Transverse colon (tissue), 4 donors: ENCODE results near the gene SLC12A3. TPM values are rescaled to one million over a fixed set of nuclear protein-coding genes. Genes with fewer than 3 reads are reported as not detected.

Experiments used
- DNase-seq: peaks from one replicate; pipeline ENCODE4 v3.0.0-alpha.2; 2019
- H3K27ac ChIP-seq, 4 donors: fragments of 200-600 bp; sonication (generic); 2 replicates each; pipeline ENCODE4 v1.5.1; 2016 to 2018; ENCODE audit warnings: inconsistent platforms in 4 of 4
- H3K27me3 ChIP-seq: fragments of 200-600 bp; sonication (generic); 2 replicates; pipeline ENCODE4 v1.5.1; 2017; ENCODE audit warnings: inconsistent platforms
- H3K36me3 ChIP-seq, 4 donors: fragments of 200-600 bp; sonication (generic); 2 replicates each; pipeline ENCODE4 v1.5.1; 2017 to 2019; ENCODE audit warnings: inconsistent platforms in 4 of 4
- H3K4me1 ChIP-seq, 4 donors: fragments of 200-600 bp; sonication (generic); 2 replicates each; pipeline ENCODE4 v1.5.1; 2017 to 2020; ENCODE audit warnings: inconsistent platforms in 4 of 4
- H3K4me3 ChIP-seq, 4 donors: fragments of 200-600 bp; sonication (generic); 1 replicate in 1 of 4; 2 replicates in 3 of 4; pipeline versions ENCODE4 v1.5.1 to v1.6.1; 2017 to 2019; ENCODE audit warnings: inconsistent platforms in 4 of 4
- H3K9me3 ChIP-seq, 2 donors: fragments of 200-600 bp; sonication (generic); 2 replicates each; pipeline ENCODE4 v1.5.1; 2017 to 2019; ENCODE audit warnings: inconsistent platforms in 2 of 2
- CTCF ChIP-seq, 5 experiments: fragments of 200-600 bp in 3 of 5; fragments of 450-650 bp in 2 of 5; sonication (generic) in 3 of 5; IDR thresholded peaks; 1 replicate in 2 of 5; 2 replicates in 3 of 5; pipeline ENCODE4 v1.5.1; 2016 to 2017; ENCODE audit warnings: antibody characterized with exemption in 5 of 5, inconsistent platforms in 3 of 5, mild to moderate bottlenecking in 2 of 5, moderate library complexity in 1 of 5
- EP300 ChIP-seq: sonication (generic); formaldehyde crosslinking; IDR thresholded peaks from one replicate; pipeline ENCODE4 v1.6.1; 2017; ENCODE audit warnings: antibody characterized with exemption, low read depth
- POLR2A ChIP-seq: fragments of 450-650 bp; IDR thresholded peaks from one replicate; pipeline ENCODE4 v1.6.1; 2016; ENCODE audit warnings: antibody characterized with exemption, mild to moderate bottlenecking, moderate library complexity
- POLR2AphosphoS5 ChIP-seq, 3 donors: sonication (generic); formaldehyde crosslinking; IDR thresholded peaks; one replicate each; pipeline ENCODE4 v1.6.1; 2016; ENCODE audit warnings: antibody characterized with exemption in 3 of 3
- WGBS, 2 donors: methylation state at CpG; one replicate each; pipeline ENCODE4 v1.1.5; 2018; ENCODE audit warnings: low coverage in 1 of 2; 5-methylcytosine and 5-hydroxymethylcytosine counted together
- in situ Hi-C, 4 donors: fragments of 200-750 bp; cut with MboI; loops; one replicate each; pipeline versions ENCODE4 v1.15.0 to v1.15.1; 2017; ENCODE audit warnings: low sequenced_read_pairs in 3 of 4, low pct_ligation_motif_present in 1 of 4, low pct_unique_long_range_greater_than_20kb in 1 of 4
- intact Hi-C: fragments of 100-400 bp; cut with DNase I; formaldehyde crosslinking; loops from one replicate; pipeline ENCODE4 v1.15.1; 2023; ENCODE audit warnings: low total_unique reads
- total RNA-seq, 4 donors: library from RNA; depleted of rRNA; stranded (reverse); fragments of >200 nt; gene quantifications; one replicate each; pipeline ENCODE4 v1.1.0, GENCODE V29; 2016

The SLC12A3 gene
- total RNA-seq, 4 donors from 2014 or later, result not detected

- Histone ChIP-seq H3K27ac (no peak overlapping the region), H3K4me3 (no peak overlapping the region), H3K4me1 (peaks cover 0 to 5% (median 0%) of the 10 kb centered on the region in 4 donors), H3K27me3 (no peaks in the 10 kb centered on the region), H3K36me3 (no peaks in the 10 kb centered on the region), H3K9me3 (no peaks in the 10 kb centered on the region)
- no peak for DNase-seq
- in situ Hi-C loops (loop anchor here in 2 of 4 donors (25.0 kb wide), 2 partner anchors 188 to 288 kb away; no protein-coding TSS in a partner anchor), intact Hi-C loops (no loop called here)
- no peak for TF ChIP-seq POLR2A
- no peak for TF ChIP-seq CTCF (IDR thresholded peaks at IDR 0.05)
- TF ChIP-seq EP300, result no peak
- TF ChIP-seq POLR2AphosphoS5 (IDR thresholded peaks at IDR 0.05), result no peak
- WGBS, 2 donors, result 81% methylated on average over 11 of the region's 11 CpGs; no CpG with 5 or more reads in 1 of the 2 donors
Observed at GRCh38 chr16:56874800-56875199, 9.8 kb downstream of the SLC12A3 start.

- H3K4me3 ChIP-seq, result no peak overlapping the region
- WGBS, 2 donors, result 75 to 82% methylated on average over 2 to 4 of the region's 4 CpGs
- H3K27me3 ChIP-seq, result no peaks in the 10 kb centered on the region
- no peak for TF ChIP-seq CTCF (IDR thresholded peaks at IDR 0.05)
- TF ChIP-seq POLR2AphosphoS5 (IDR thresholded peaks at IDR 0.05), result no peak
- no peak for TF ChIP-seq POLR2A
- TF ChIP-seq EP300, result no peak
- no peak for DNase-seq
- H3K36me3 ChIP-seq, result no peaks in the 10 kb centered on the region
- H3K9me3 ChIP-seq, result no peaks in the 10 kb centered on the region
- no peak overlapping the region for H3K27ac ChIP-seq
- H3K4me1 ChIP-seq, result peaks cover 0 to 4% (median 0%) of the 10 kb centered on the region in 4 donors
- intact Hi-C loops (no loop called here), in situ Hi-C loops (no loop called here)
Observed at GRCh38 chr16:56876048-56876447, 11.0 kb downstream of the SLC12A3 start.

- 93 to 94% methylated on average over 2 to 12 of the region's 13 CpGs for WGBS, 2 donors
- no peak overlapping the region for H3K4me3 ChIP-seq
- in situ Hi-C loops, result no loop called here
- intact Hi-C loops, result no loop called here
- TF ChIP-seq EP300 (no peak), CTCF (IDR thresholded peaks at IDR 0.05) (no peak)
- no peaks in the 10 kb centered on the region for H3K36me3 ChIP-seq
- no peaks in the 10 kb centered on the region for H3K27me3 ChIP-seq
- no peaks in the 10 kb centered on the region for H3K9me3 ChIP-seq
- H3K4me1 ChIP-seq, result no peaks in the 10 kb centered on the region
- DNase-seq, result no peak
- no peak overlapping the region for H3K27ac ChIP-seq
Observed at GRCh38 chr16:56877486-56878182, 12.6 kb downstream of the SLC12A3 start.

GRCh38 chr16:56878282-56878854, 13.4 kb downstream of the SLC12A3 start:
- H3K4me1 ChIP-seq, result no peaks in the 10 kb centered on the region
- no peak for TF ChIP-seq POLR2A
- TF ChIP-seq EP300, result no peak
- no peak for TF ChIP-seq CTCF (IDR thresholded peaks at IDR 0.05)
- TF ChIP-seq POLR2AphosphoS5 (IDR thresholded peaks at IDR 0.05), result no peak
- no peak for DNase-seq
- H3K27me3 ChIP-seq, result no peaks in the 10 kb centered on the region
- no peak overlapping the region for H3K4me3 ChIP-seq
- no peaks in the 10 kb centered on the region for H3K9me3 ChIP-seq
- intact Hi-C loops (no loop called here), in situ Hi-C loops (no loop called here)
- no peak overlapping the region for H3K27ac ChIP-seq
- no peaks in the 10 kb centered on the region for H3K36me3 ChIP-seq
- 89 to 90% methylated on average over 3 to 8 of the region's 8 CpGs for WGBS, 2 donors
